Liver (tissue), 9 donors: Measurements from ENCODE around the gene KCTD6. TPM values are rescaled to one million over a fixed set of nuclear protein-coding genes. Genes with fewer than 3 reads are reported as not detected.

Experiments used
- DNase-seq: peaks from one replicate; pipeline ENCODE4 v3.0.0-alpha.2; 2017; ENCODE audit warnings: low spot score
- H3K27ac ChIP-seq, 2 donors: one replicate each; pipeline ENCODE4 v1.7.0; 2013; ENCODE audit warnings: inconsistent platforms in 2 of 2, low read length in 2 of 2, control low read depth in 1 of 2, low read depth in 1 of 2, mild to moderate bottlenecking in 1 of 2
- H3K27me3 ChIP-seq, 4 donors: one replicate each; pipeline versions ENCODE4 v1.6.1 to v1.7.0; 2013; ENCODE audit warnings: low read length in 3 of 4, inconsistent platforms in 1 of 4, mild to moderate bottlenecking in 1 of 4, moderate library complexity in 1 of 4; ENCODE audit not compliant: control insufficient read depth in 4 of 4, insufficient read depth in 4 of 4
- H3K36me3 ChIP-seq, 4 donors: one replicate each; pipeline versions ENCODE4 v1.6.1 to v1.7.0; 2013; ENCODE audit warnings: low read length in 3 of 4, mild to moderate bottlenecking in 3 of 4, low read depth in 1 of 4, moderate library complexity in 1 of 4; ENCODE audit not compliant: control insufficient read depth in 4 of 4, insufficient read depth in 3 of 4
- H3K4me1 ChIP-seq, 4 donors: one replicate each; pipeline versions ENCODE4 v1.6.1 to v1.7.0; 2013; ENCODE audit warnings: low read length in 3 of 4, mild to moderate bottlenecking in 3 of 4, moderate library complexity in 1 of 4; ENCODE audit not compliant: control insufficient read depth in 4 of 4, insufficient read depth in 4 of 4
- H3K4me3 ChIP-seq, 3 donors: one replicate each; pipeline versions ENCODE4 v1.6.1 to v1.7.0; 2013; ENCODE audit warnings: low read length in 3 of 3, control low read depth in 1 of 3, low read depth in 1 of 3, mild to moderate bottlenecking in 1 of 3
- H3K9ac ChIP-seq, 2 donors: one replicate each; pipeline ENCODE4 v1.7.0; 2013; ENCODE audit warnings: low read length in 2 of 2, mild to moderate bottlenecking in 2 of 2, moderate library complexity in 2 of 2, control low read depth in 1 of 2, low read depth in 1 of 2
- H3K9me3 ChIP-seq, 4 donors: one replicate each; pipeline versions ENCODE4 v1.6.1 to v1.7.0; 2013; ENCODE audit warnings: low read length in 3 of 4; ENCODE audit not compliant: control insufficient read depth in 4 of 4
- ATF3 ChIP-seq: IDR thresholded peaks from 2 replicates; pipeline ENCODE4 v1.6.1; 2016; ENCODE audit warnings: antibody characterized with exemption
- CTCF ChIP-seq: fragments of 150-350 bp; IDR thresholded peaks from 2 replicates; pipeline ENCODE4 v1.5.1; 2017; ENCODE audit warnings: improper control_type of control experiment, low read depth, low read length; ENCODE audit not compliant: missing input control
- EGR1 ChIP-seq, 2 donors: IDR thresholded peaks; 2 replicates each; pipeline ENCODE4 v1.6.1; 2016 to 2018; ENCODE audit warnings: antibody characterized with exemption in 2 of 2, low read depth in 2 of 2
- FOXA1 ChIP-seq: IDR thresholded peaks from 2 replicates; pipeline ENCODE4 v1.6.1; 2016; ENCODE audit warnings: antibody characterized with exemption
- FOXA2 ChIP-seq: IDR thresholded peaks from 2 replicates; pipeline ENCODE4 v1.6.1; 2016; ENCODE audit warnings: antibody characterized with exemption
- GABPA ChIP-seq, 2 donors: IDR thresholded peaks in 1 of 2; conservative IDR thresholded peaks in 1 of 2; 2 replicates each; pipeline ENCODE4 v1.6.1; 2016; ENCODE audit warnings: antibody characterized with exemption in 2 of 2, mild to moderate bottlenecking in 1 of 2, moderate library complexity in 1 of 2
- HNF4A ChIP-seq, 2 donors: conservative IDR thresholded peaks; 2 replicates each; pipeline ENCODE4 v1.6.1; 2016; ENCODE audit warnings: antibody characterized with exemption in 2 of 2, mild to moderate bottlenecking in 2 of 2
- HNF4G ChIP-seq: IDR thresholded peaks from 2 replicates; pipeline ENCODE4 v1.6.1; 2016; ENCODE audit warnings: antibody characterized with exemption
- JUND ChIP-seq, 2 donors: IDR thresholded peaks; 2 replicates each; pipeline ENCODE4 v1.6.1; 2016; ENCODE audit warnings: antibody characterized with exemption in 2 of 2
- MAX ChIP-seq: IDR thresholded peaks from 2 replicates; pipeline ENCODE4 v1.6.1; 2016; ENCODE audit warnings: antibody characterized with exemption
- NR2F2 ChIP-seq: IDR thresholded peaks from 2 replicates; pipeline ENCODE4 v1.6.1; 2016; ENCODE audit warnings: antibody characterized with exemption
- RAD21 ChIP-seq, 2 donors: IDR thresholded peaks; 2 replicates each; pipeline ENCODE4 v1.6.1; 2016; ENCODE audit warnings: antibody characterized with exemption in 2 of 2, mild to moderate bottlenecking in 2 of 2
- RXRA ChIP-seq, 2 donors: IDR thresholded peaks; 2 replicates each; pipeline ENCODE4 v1.6.1; 2017 to 2018; ENCODE audit warnings: antibody characterized with exemption in 2 of 2, mild to moderate bottlenecking in 1 of 2
- SP1 ChIP-seq: IDR thresholded peaks from 2 replicates; pipeline ENCODE4 v1.6.1; 2018; ENCODE audit warnings: antibody characterized with exemption, mild to moderate bottlenecking
- TAF1 ChIP-seq: conservative IDR thresholded peaks from 2 replicates; pipeline ENCODE4 v1.6.1; 2016; ENCODE audit warnings: antibody characterized with exemption, mild to moderate bottlenecking
- YY1 ChIP-seq: IDR thresholded peaks from 2 replicates; pipeline ENCODE4 v1.6.1; 2016; ENCODE audit warnings: antibody characterized with exemption, mild to moderate bottlenecking
- ZBTB33 ChIP-seq: IDR thresholded peaks from 2 replicates; pipeline ENCODE4 v1.6.1; 2016; ENCODE audit warnings: antibody characterized with exemption
- WGBS: extraction: QIAGEN DNeasy Blood & Tissue Kit; methylation state at CpG from one replicate; pipeline ENCODE4 v1.1.7; 2013; 5-methylcytosine and 5-hydroxymethylcytosine counted together
- polyA plus RNA-seq, 2 donors: library from polyadenylated mRNA; stranded (reverse) in 1 of 2; unstranded in 1 of 2; fragments of 200-250 nt in 1 of 2; fragments of >200 nt in 1 of 2; fragmentation: Nextera tagmentation in 1 of 2; extraction: Ambion mirVana in 1 of 2; gene quantifications; one replicate each; pipeline versions ENCODE4 v1.2.1 to v1.2.3, GENCODE V29; 2013 to 2015
- total RNA-seq, 2 donors: library from RNA; depleted of rRNA; stranded (reverse); fragments of >200 nt; gene quantifications; one replicate each; pipeline ENCODE4 v1.2.3, GENCODE V29; 2014
- TF ChIP-seq, protein P1 (sequence below): IDR thresholded peaks from 2 replicates; pipeline ENCODE4 v1.6.1; 2016; ENCODE audit warnings: antibody characterized with exemption, mild to moderate bottlenecking
- donor health status: healthy.
- donor health status: healthy.
- donor health status: healthy.
- donor health status: healthy.
- donor health status: healthy.

The KCTD6 gene
- total and polyA plus RNA-seq, 4 donors: 6.5 to 13.8 (median 10.4) TPM

GRCh38 chr3:58478781-58479180 is 13.1 kb upstream of the KCTD6 start:
- no peaks in the 10 kb centered on the region for H3K27me3 ChIP-seq
- no peaks in the 10 kb centered on the region for H3K9me3 ChIP-seq
- no peak overlapping the region for H3K27ac ChIP-seq
- 93% methylated on average over 2 of the region's 2 CpGs for whole genome bisulfite sequencing
- DNase-seq: no peak
- no peak for TF ChIP-seq YY1
- no peak for TF ChIP-seq GABPA (IDR thresholded peaks at IDR 0.05 in 1 of 2, conservative IDR thresholded peaks at IDR 0.05 in 1 of 2)
- TF ChIP-seq ZBTB33: no peak
- no peak for TF ChIP-seq MAX
- no peak for TF ChIP-seq HNF4A (conservative IDR thresholded peaks at IDR 0.05)
- no peak for TF ChIP-seq FOXA1
- H3K9ac ChIP-seq: no peak overlapping the region
- no peak overlapping the region for H3K4me3 ChIP-seq
- peaks cover 5 to 22% (median 17%) of the 10 kb centered on the region in 4 donors for H3K4me1 ChIP-seq
- no peaks in the 10 kb centered on the region for H3K36me3 ChIP-seq

- no peak overlapping the region for H3K4me3 ChIP-seq
- H3K9ac ChIP-seq: no peak overlapping the region
- no peaks in the 10 kb centered on the region for H3K27me3 ChIP-seq
- H3K36me3 ChIP-seq: no peaks in the 10 kb centered on the region
- H3K27ac ChIP-seq: no peak overlapping the region
- TF ChIP-seq FOXA2 (no peak), EGR1 (IDR thresholded peaks at IDR 0.05; ENCODE audit: low read depth in 2 of 2) (no peak), YY1 (no peak), SP1 (no peak), GABPA (IDR thresholded peaks at IDR 0.05 in 1 of 2, conservative IDR thresholded peaks at IDR 0.05 in 1 of 2) (no peak), RAD21 (IDR thresholded peaks at IDR 0.05) (no peak), JUND (IDR thresholded peaks at IDR 0.05) (no peak), RXRA (IDR thresholded peaks at IDR 0.05) (no peak), HNF4A (conservative IDR thresholded peaks at IDR 0.05) (no peak), HNF4G (no peak), ZBTB33 (no peak), FOXA1 (no peak), NR2F2 (no peak), MAX (no peak), TAF1 (no peak), ATF3 (no peak), CTCF (no peak)
- TF ChIP-seq, protein P1, sequence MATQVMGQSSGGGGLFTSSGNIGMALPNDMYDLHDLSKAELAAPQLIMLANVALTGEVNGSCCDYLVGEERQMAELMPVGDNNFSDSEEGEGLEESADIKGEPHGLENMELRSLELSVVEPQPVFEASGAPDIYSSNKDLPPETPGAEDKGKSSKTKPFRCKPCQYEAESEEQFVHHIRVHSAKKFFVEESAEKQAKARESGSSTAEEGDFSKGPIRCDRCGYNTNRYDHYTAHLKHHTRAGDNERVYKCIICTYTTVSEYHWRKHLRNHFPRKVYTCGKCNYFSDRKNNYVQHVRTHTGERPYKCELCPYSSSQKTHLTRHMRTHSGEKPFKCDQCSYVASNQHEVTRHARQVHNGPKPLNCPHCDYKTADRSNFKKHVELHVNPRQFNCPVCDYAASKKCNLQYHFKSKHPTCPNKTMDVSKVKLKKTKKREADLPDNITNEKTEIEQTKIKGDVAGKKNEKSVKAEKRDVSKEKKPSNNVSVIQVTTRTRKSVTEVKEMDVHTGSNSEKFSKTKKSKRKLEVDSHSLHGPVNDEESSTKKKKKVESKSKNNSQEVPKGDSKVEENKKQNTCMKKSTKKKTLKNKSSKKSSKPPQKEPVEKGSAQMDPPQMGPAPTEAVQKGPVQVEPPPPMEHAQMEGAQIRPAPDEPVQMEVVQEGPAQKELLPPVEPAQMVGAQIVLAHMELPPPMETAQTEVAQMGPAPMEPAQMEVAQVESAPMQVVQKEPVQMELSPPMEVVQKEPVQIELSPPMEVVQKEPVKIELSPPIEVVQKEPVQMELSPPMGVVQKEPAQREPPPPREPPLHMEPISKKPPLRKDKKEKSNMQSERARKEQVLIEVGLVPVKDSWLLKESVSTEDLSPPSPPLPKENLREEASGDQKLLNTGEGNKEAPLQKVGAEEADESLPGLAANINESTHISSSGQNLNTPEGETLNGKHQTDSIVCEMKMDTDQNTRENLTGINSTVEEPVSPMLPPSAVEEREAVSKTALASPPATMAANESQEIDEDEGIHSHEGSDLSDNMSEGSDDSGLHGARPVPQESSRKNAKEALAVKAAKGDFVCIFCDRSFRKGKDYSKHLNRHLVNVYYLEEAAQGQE: no peak
- 95% methylated on average over 2 of the region's 2 CpGs for WGBS
- H3K9me3 ChIP-seq: no peaks in the 10 kb centered on the region
- DNase-seq: no peak
- peaks cover 0 to 7% (median 4%) of the 10 kb centered on the region in 4 donors for H3K4me1 ChIP-seq
Measured at GRCh38 chr3:58480309-58480708, 11.6 kb upstream of the KCTD6 start.
